Activated CD8-positive, alpha-beta memory T cell treated with anti-CD3 and anti-CD28 coated beads for 36 hours (primary cell): Measurements from ENCODE around the gene ONECUT2. TPM values are rescaled to one million over a fixed set of nuclear protein-coding genes. Genes with fewer than 3 reads are reported as not detected.

Experiments
- CTCF ChIA-PET: fragments of 350-600 bp; sonication (Branson Sonifier 250); formaldehyde crosslinking; loops from one replicate; lab custom pipeline; 2021; ENCODE audit warnings: antibody characterized with exemption; lab: Charles Lee
- POLR2A ChIA-PET: fragments of 350-600 bp; sonication (Branson Sonifier 250); formaldehyde crosslinking; loops from one replicate; lab custom pipeline; 2021; ENCODE audit warnings: antibody characterized with exemption; lab: Charles Lee
- total RNA-seq, 2 experiments: library from RNA; stranded (reverse); gene quantifications; one replicate each; pipeline ENCODE4 v1.2.3, GENCODE V29; 2021

The ONECUT2 gene
- total RNA-seq, 2 experiments from 2014 or later: not detected

GRCh38 chr18:57430079-57431001, 4.8 kb upstream of the ONECUT2 start:
- CTCF ChIA-PET: no interaction called here
- POLR2A ChIA-PET: no interaction called here

DNA sequence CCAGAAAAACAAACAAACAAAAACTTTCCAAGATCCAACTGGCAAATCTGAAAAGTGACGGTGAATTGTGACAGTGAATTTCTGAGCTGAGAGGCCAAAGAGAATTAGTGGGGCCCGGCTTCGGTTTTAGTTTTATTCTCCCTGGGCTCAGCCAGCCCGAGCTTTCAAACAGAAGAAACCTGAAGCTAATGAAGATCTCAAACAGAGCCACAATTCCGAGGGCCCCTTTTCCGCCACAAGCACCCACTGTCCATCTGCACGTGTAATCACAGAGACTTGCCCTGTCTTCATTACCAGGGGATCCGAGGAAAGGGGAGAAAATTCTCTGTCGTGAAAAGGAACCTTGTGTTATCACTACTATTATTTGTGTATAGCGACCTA, 4.2 kb upstream of the ONECUT2 start:
- CTCF ChIA-PET: no interaction called here
- POLR2A ChIA-PET: no interaction called here

DNA sequence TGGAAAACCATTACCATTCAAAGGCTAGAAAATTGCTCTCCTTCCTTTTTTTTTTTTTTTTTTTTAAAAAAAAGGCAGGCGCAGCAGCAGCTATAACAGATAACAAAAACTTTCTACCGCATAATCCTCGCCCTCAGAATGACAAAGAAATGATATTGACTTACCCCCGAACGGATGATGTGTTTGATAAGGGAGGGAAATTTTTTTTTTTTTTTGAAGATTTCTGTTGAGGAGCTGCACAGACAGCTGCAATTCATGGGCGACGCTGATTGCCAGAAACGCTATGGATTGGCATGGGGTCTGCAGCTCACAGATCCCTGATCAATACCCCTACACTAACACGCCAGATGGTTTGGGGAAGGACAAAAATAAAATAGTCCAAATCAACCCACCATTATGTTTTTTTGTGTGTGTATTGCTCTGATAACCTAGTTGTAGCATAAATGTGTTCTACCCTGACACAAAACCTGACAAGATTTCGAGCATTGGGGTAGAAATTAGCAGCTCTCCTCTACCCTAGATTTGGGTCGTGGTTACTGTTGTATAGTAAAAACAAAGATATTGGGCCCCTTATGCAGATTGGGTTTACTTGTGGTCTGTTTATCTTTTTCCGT, 3.6 kb upstream of the ONECUT2 start:
- POLR2A ChIA-PET: no interaction called here
- CTCF ChIA-PET: no interaction called here

DNA sequence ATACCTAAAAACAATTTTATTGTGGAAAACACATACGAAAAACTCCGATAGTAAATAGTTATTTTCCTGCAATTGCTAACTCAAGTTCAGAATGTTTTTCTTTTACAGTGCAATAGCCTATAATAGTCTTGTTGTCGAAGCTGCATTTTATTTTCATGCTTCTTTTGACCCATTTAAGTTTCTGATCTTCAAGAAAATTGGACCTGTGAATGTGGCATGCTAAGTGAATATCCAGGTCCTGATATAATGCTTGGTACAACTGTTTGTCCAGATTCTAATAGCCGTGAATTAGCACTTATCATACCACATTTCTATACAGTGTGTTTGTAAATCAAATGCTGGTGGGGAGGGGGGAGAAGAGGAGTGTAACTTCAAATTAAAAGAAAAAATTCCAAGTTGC, 3.0 kb upstream of the ONECUT2 start:
- ChIA-PET CTCF (no interaction called here), POLR2A (no interaction called here)

DNA sequence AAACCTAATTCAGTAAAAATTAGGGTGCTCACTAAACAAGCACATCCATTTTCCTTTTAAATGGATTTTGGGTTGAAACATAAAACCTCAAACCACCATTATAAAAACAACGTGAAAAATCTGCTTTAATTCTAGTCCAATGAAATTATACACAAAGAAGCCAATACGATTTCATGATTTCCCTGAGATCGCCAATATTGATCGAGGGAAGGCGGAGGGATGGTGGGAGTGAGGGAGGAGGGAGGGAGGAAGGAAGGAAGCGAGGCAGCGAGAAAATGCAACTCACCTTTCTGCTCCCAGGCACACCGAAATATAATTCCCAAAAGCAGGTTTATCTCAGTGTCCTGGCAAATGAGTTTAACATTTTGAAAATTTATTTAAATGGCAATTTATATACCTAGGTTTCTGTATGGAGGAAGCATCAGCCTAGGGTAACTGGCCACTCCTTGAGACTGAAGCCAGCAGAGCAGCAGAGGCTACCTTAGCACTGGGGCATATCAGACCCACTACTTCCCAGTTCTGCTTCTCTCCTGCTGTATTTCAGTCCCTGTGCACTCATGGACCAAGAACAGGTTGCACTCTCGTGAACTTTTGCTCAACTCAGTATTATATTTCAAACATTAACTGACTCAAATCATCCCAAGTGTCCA, 2.3 kb upstream of the ONECUT2 start:
- ChIA-PET CTCF (no interaction called here), POLR2A (no interaction called here)

DNA sequence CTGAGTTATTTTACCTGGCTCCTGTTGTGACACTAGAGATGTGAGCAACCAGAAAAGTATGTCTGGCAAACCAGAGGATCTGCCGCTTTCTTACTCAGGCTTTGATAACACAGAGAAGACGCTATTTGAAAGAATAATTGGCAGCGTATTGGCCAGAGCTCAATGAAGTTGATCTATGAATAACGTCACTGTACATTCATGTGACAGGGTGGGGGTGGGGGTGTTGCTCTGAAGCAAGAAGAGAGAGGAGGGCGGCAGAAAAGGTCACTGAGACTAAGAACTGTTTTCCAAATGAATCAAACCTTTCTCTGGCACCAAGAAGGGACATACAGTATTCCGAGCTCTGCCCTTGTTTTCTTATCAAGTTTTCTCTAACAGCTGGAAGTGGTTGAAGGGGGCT, 1.7 kb upstream of the ONECUT2 start:
- ChIA-PET CTCF (no interaction called here), POLR2A (no interaction called here)

GRCh38 chr18:57433934-57434535, 1.1 kb upstream of the ONECUT2 start:
- CTCF ChIA-PET: interaction anchor here (1.3 kb wide), 1 partner anchor 649 kb away, joined by 3 read pairs; no protein-coding TSS in a partner anchor
- POLR2A ChIA-PET: interaction anchor here (0.6 kb wide), 1 partner anchor 85 kb away, joined by 3 read pairs; no protein-coding TSS in a partner anchor

DNA sequence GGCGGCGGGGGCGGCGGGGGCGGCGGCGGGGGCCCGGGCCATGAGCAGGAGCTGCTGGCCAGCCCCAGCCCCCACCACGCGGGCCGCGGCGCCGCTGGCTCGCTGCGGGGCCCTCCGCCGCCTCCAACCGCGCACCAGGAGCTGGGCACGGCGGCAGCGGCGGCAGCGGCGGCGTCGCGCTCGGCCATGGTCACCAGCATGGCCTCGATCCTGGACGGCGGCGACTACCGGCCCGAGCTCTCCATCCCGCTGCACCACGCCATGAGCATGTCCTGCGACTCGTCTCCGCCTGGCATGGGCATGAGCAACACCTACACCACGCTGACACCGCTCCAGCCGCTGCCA, 644 bp downstream of the ONECUT2 start:
- CTCF ChIA-PET: no interaction called here

DNA sequence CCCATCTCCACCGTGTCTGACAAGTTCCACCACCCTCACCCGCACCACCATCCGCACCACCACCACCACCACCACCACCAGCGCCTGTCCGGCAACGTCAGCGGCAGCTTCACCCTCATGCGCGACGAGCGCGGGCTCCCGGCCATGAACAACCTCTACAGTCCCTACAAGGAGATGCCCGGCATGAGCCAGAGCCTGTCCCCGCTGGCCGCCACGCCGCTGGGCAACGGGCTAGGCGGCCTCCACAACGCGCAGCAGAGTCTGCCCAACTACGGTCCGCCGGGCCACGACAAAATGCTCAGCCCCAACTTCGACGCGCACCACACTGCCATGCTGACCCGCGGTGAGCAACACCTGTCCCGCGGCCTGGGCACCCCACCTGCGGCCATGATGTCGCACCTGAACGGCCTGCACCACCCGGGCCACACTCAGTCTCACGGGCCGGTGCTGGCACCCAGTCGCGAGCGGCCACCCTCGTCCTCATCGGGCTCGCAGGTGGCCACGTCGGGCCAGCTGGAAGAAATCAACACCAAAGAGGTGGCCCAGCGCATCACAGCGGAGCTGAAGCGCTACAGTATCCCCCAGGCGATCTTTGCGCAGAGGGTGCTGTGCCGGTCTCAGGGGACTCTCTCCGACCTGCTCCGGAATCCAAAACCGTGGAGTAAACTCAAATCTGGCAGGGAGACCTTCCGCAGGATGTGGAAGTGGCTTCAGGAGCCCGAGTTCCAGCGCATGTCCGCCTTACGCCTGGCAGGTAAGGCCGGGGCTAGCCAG, 1.2 kb downstream of the ONECUT2 start:
- CTCF ChIA-PET: no interaction called here
- POLR2A ChIA-PET: no interaction called here

More for the DNA sequence above, 644 bp downstream of the ONECUT2 start:
- POLR2A ChIA-PET: no interaction called here

DNA sequence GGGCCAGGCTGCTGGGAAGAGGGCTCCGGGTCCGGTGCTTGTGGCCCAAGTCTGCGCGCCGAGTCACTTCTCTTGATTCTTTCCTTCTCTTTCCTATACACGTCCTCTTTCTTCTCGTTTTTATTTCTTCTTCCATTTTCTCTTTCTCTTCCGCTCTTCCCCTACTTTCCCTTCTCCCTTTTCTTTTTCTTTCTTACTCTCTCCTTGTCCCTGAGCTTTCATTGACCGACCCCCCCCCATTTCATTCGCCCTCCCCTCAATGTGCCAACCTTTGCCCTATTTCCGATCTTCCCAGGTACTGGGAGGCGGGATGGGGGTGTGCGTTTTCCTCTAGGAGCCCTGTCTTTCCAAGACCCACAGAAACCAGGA, 1.8 kb downstream of the ONECUT2 start:
- CTCF ChIA-PET: no interaction called here
- POLR2A ChIA-PET: no interaction called here

- ChIA-PET POLR2A (no interaction called here), CTCF (no interaction called here)
These were observed 2.2 kb downstream of the ONECUT2 start for GRCh38 chr18:57437402-57437765.

DNA sequence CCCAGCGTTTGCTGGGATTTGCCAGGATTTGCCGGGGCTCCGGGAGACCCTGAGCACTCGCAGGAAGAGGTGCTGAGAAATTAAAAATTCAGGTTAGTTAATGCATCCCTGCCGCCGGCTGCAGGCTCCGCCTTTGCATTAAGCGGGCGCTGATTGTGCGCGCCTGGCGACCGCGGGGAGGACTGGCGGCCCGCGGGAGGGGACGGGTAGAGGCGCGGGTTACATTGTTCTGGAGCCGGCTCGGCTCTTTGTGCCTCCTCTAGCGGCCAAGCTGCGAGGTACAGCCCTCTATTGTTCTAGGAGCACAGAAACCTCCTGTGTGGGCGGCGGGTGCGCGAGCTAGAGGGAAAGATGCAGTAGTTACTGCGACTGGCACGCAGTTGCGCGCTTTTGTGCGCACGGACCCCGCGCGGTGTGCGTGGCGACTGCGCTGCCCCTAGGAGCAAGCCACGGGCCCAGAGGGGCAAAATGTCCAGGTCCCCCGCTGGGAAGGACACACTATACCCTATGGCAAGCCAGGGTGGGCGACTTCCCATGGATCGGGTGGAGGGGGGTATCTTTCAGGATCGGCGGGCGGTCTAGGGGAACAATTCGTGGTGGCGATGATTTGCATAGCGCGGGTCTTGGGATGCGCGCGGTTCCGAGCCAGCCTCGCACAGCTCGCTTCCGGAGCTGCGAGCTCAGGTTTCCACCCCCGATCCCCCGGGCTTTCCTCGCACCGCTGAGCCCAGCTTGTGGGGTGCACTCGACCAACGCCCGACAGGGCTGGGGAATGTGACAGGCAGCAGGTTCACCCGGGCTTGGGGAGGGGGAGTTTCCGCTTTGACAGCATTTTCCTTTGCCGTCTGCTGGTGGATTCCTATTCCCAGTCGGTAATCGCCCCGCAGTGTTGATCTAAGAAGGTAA, 2.8 kb downstream of the ONECUT2 start:
- POLR2A ChIA-PET: no interaction called here

GRCh38 chr18:57438743-57439608, 3.8 kb downstream of the ONECUT2 start:
- CTCF ChIA-PET: interaction anchor here (0.6 to 1.4 kb wide), 2 partner anchors 10 to 68 kb away, joined by 3 read pairs; no protein-coding TSS in a partner anchor
- POLR2A ChIA-PET: no interaction called here

More for the DNA sequence above, 2.8 kb downstream of the ONECUT2 start:
- CTCF ChIA-PET: interaction anchor here (0.6 to 1.4 kb wide), 2 partner anchors 9 to 67 kb away, joined by 3 read pairs; no protein-coding TSS in a partner anchor

- POLR2A ChIA-PET: no interaction called here
- CTCF ChIA-PET: no interaction called here
These were observed 4.4 kb downstream of the ONECUT2 start for GRCh38 chr18:57439609-57439968.

- CTCF ChIA-PET: no interaction called here
- POLR2A ChIA-PET: no interaction called here
These were observed 4.8 kb downstream of the ONECUT2 start for GRCh38 chr18:57439985-57440330.

DNA sequence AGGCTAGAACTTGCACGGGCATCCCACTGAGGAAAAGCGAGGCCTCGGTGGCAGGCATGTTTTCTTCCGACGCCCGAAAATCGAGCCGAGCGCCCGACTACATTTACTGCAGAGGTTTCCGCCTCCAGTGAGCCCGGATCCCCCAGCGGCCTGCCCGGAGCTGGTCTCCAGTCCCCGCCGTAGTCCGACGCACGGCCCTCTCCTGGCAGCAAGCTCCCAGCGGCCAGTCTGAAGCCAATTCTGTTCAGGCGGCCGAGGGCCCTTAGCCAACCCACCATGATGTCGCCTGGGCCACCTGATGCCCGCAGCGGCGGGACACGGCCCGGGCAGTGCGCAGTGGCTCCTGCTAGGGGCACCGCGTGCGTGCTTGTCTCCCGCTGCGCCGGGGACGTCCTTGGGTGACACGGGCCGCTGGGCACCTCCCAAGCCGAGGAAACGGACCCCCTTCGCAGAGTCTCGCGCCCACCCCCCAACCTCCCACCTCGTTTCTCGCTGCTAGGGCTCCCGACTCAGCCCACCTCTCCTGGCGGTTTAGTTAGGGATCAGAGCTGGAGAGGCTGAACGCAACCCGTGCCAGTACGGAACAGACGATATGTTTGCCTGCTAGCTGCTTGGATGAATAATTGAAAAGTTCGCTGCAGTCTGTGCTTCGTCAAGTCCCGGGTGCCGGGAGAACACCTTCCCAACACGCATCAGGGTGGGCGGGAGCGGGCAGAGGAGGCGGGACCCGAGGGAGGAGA, 5.3 kb downstream of the ONECUT2 start:
- POLR2A ChIA-PET: no interaction called here
- CTCF ChIA-PET: no interaction called here
